Neural cell (in vitro differentiated cells): Measurements from ENCODE around the gene ACSS2.

ENCODE experiments used
- EP300 ChIP-seq: fragments of 450-650 bp; conservative IDR thresholded peaks from 2 replicates; pipeline ENCODE4 v1.6.1; 2014; ENCODE audit warnings: antibody characterized with exemption, mild to moderate bottlenecking, moderate library complexity; ENCODE audit not compliant: poor library complexity, severe bottlenecking
- EZH2 ChIP-seq: fragments of 200-600, 300-800 bp; shearing (Covaris generic), sonication (generic); IDR thresholded peaks from 2 replicates; pipeline ENCODE4 v1.6.1; 2014; ENCODE audit warnings: antibody characterized with exemption, low read length, borderline replicate concordance, mild to moderate bottlenecking; ENCODE audit not compliant: insufficient read depth, poor library complexity, severe bottlenecking
- MXI1 ChIP-seq: fragments of 450-650 bp; conservative IDR thresholded peaks from 2 replicates; pipeline ENCODE4 v1.6.1; 2014; ENCODE audit warnings: antibody characterized with exemption, mild to moderate bottlenecking; ENCODE audit not compliant: poor library complexity, severe bottlenecking
- SMC3 ChIP-seq: fragments of 450-650 bp; conservative IDR thresholded peaks from 2 replicates; pipeline ENCODE4 v1.6.1; 2014; ENCODE audit warnings: antibody characterized with exemption, mild to moderate bottlenecking, moderate library complexity; ENCODE audit not compliant: poor library complexity
- TF ChIP-seq, protein P1 (sequence below): fragments of 450-650 bp; IDR thresholded peaks from 2 replicates; pipeline ENCODE4 v1.5.1; 2014; ENCODE audit warnings: antibody characterized with exemption, mild to moderate bottlenecking, moderate library complexity; ENCODE audit not compliant: poor library complexity, severe bottlenecking

DNA sequence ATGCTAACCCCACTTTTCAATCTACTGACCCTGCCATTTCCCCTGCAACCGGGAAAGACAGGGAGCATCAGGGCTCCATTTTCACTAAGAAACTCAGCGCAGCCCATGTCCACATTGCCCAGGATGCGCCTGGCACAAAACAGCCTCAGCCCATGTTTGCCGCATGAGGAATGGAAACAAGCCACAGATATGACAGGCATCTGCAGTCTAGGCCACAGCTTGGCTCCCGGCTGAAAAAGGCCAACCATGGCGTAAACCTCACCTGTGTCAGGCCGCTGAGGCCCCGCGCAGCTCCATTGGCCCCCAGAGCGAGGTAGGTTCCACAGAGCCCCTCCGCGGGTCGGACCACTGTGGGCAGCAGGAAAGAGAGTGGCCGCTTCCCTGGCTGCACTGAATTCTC lies 25.4 kb upstream of the ACSS2 start:
- TF ChIP-seq, protein P1, sequence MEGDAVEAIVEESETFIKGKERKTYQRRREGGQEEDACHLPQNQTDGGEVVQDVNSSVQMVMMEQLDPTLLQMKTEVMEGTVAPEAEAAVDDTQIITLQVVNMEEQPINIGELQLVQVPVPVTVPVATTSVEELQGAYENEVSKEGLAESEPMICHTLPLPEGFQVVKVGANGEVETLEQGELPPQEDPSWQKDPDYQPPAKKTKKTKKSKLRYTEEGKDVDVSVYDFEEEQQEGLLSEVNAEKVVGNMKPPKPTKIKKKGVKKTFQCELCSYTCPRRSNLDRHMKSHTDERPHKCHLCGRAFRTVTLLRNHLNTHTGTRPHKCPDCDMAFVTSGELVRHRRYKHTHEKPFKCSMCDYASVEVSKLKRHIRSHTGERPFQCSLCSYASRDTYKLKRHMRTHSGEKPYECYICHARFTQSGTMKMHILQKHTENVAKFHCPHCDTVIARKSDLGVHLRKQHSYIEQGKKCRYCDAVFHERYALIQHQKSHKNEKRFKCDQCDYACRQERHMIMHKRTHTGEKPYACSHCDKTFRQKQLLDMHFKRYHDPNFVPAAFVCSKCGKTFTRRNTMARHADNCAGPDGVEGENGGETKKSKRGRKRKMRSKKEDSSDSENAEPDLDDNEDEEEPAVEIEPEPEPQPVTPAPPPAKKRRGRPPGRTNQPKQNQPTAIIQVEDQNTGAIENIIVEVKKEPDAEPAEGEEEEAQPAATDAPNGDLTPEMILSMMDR, result no peak
- TF ChIP-seq SMC3, result no peak
- no peak for TF ChIP-seq EZH2
- TF ChIP-seq MXI1, result no peak
- no peak for TF ChIP-seq EP300
